Mucosa of descending colon (tissue), 3 donors: ENCODE results near the gene CLHC1. TPM values are rescaled to one million over a fixed set of nuclear protein-coding genes. Genes with fewer than 3 reads are reported as not detected.
"Not testable (repeated sequence)": the region's sequence is repeated elsewhere in the genome, so short reads cannot be mapped to it uniquely, and the experiment has no call there.

Experiments
- ATAC-seq: fragments of 200-7000 bp; cut with Tn5 transposase; one replicate; pipeline ENCODE4 v1.9.1; 2020; ENCODE audit warnings: mild to moderate bottlenecking, moderate library complexity
- DNase-seq, 3 donors: peaks; one replicate each; pipeline ENCODE4 v3.0.0-alpha.2; 2020
- H3K36me3 ChIP-seq: fragments of 200-600 bp; one replicate; pipeline ENCODE4 v1.8.0; 2021; ENCODE audit warnings: low read depth, mild to moderate bottlenecking
- H3K4me1 ChIP-seq: fragments of 200-600 bp; one replicate; pipeline ENCODE4 v1.8.0; 2021; ENCODE audit warnings: low read depth, mild to moderate bottlenecking
- H3K4me3 ChIP-seq: fragments of 200-600 bp; one replicate; pipeline ENCODE4 v1.8.0; 2021; ENCODE audit warnings: mild to moderate bottlenecking
- H3K9me3 ChIP-seq: fragments of 200-600 bp; one replicate; pipeline ENCODE4 v1.8.0; 2021; ENCODE audit warnings: mild to moderate bottlenecking
- intact Hi-C, 2 donors: fragments of 100-400 bp; cut with DNase I in 1 of 2; cut with micrococcal nuclease in 1 of 2; formaldehyde crosslinking; loops; one replicate each; pipeline versions ENCODE4 v1.11.0 to v1.11.1; 2022; cut with DNase I, micrococcal nuclease
- total RNA-seq, 3 donors: library from RNA; stranded (reverse); fragmentation: NEBNext Ultra II Directional in 2 of 3; extraction: Animal tissue kit (Norgen Biotek cat#: 25700) in 2 of 3; gene quantifications; one replicate each; pipeline versions ENCODE4 v1.2.1 to v1.2.4, GENCODE V29; 2021 to 2023
- TF ChIP-seq, protein P1 (sequence below): fragments of 200-600 bp; IDR thresholded peaks from one replicate; pipeline ENCODE4 v1.8.0; 2022; ENCODE audit warnings: antibody characterized with exemption, mild to moderate bottlenecking
- donor health status: DM: no; HTN: no; CAD: no; lungs with moderate emphysema.
- donor health status: DM: no; HTN: no; CAD: no.
- donor health status: DM: no; HTN: yes; CAD: no.

Gene CLHC1
- total RNA-seq, 3 donors from 2014 or later: 9.2 to 15.5 (median 13.2) TPM

DNA sequence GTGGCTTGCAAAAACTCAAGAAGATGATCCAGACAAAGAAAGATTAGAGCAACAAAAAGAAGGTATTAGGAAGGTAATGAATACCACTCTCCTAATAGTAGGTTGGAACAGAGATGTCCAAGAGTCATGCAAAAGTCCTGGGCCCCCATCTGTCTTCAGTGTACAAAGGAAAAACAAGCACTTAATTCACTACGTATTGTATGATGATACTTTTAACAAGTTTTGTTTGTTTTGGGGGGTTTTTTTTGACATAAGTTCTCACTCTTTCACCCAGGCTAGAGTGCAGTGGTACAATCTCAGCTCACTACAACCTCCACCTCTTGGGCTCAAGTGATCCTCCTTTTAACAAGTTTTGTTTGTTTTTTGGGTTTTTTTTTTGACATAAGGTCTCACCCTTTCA lies 101.2 kb downstream of the CLHC1 start:
- H3K4me1 ChIP-seq: peaks cover 11% of the 10 kb centered on the region
- intact Hi-C loops: no loop called here
- TF ChIP-seq, protein P1, sequence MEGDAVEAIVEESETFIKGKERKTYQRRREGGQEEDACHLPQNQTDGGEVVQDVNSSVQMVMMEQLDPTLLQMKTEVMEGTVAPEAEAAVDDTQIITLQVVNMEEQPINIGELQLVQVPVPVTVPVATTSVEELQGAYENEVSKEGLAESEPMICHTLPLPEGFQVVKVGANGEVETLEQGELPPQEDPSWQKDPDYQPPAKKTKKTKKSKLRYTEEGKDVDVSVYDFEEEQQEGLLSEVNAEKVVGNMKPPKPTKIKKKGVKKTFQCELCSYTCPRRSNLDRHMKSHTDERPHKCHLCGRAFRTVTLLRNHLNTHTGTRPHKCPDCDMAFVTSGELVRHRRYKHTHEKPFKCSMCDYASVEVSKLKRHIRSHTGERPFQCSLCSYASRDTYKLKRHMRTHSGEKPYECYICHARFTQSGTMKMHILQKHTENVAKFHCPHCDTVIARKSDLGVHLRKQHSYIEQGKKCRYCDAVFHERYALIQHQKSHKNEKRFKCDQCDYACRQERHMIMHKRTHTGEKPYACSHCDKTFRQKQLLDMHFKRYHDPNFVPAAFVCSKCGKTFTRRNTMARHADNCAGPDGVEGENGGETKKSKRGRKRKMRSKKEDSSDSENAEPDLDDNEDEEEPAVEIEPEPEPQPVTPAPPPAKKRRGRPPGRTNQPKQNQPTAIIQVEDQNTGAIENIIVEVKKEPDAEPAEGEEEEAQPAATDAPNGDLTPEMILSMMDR: no peak
- H3K9me3 ChIP-seq: no peaks in the 10 kb centered on the region
- H3K4me3 ChIP-seq: no peak overlapping the region
- no peaks in the 10 kb centered on the region for H3K36me3 ChIP-seq
- ATAC-seq (no peak), DNase-seq (no peak)

DNA sequence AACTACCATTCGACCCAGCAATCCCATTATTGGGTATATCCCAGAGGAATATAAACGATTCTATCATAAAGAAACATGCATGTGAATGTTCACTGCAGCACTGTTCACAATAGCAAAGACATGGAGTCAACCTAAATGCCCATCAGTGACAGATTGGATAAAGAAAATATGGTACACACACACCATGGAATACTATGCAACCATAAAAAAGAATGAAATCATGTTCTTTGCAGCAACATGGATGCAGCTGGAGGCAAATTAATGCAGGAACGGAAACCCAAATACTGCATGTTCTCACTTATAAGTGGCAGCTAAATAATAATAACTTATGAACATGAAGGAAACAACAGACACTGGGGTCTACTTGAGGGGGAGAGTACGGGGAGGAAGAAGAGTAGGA lies 105.5 kb downstream of the CLHC1 start:
- H3K4me3 ChIP-seq, intact Hi-C loops, H3K9me3 ChIP-seq, DNase-seq, ATAC-seq, H3K36me3 ChIP-seq, H3K4me1 ChIP-seq: not testable (repeated sequence)

Other genes starting within 250 kb of the CLHC1 start
- gene RTN4, start 181.8 kb downstream of the CLHC1 start, total RNA-seq: 100 to 1,000 TPM; 219 to 278 (median 224) TPM
- 100 to 1,000 TPM; 654 to 808 (median 725) TPM for gene RPS27A, start 395 bp upstream of the CLHC1 start, total RNA-seq
- 10 to 100 TPM; 33.5 to 46.8 (median 39.9) TPM for gene MTIF2, start 36.9 kb upstream of the CLHC1 start, total RNA-seq
- gene CCDC88A, start 187.6 kb upstream of the CLHC1 start, total RNA-seq: 10 to 100 TPM in 2 of 3 donors, 1 to 10 TPM in 1; 7.0 to 29.7 (median 14.4) TPM